GM10266 (cell line): ENCODE data around the gene CDIPT.

Experiments
- DNase-seq: peaks from one replicate; pipeline ENCODE4 v3.0.0; 2012; ENCODE audit errors: extremely low spot score
- CTCF ChIP-seq: IDR thresholded peaks from 2 replicates; pipeline ENCODE4 v1.5.1; 2012; ENCODE audit warnings: mild to moderate bottlenecking, low read depth; ENCODE audit not compliant: control insufficient read depth, insufficient read depth; ENCODE audit errors: missing control alignments

The CDIPT gene

GRCh38 chr16:29857133-29857760, 5.8 kb downstream of the CDIPT start:
- no peak for DNase-seq
- no peak for TF ChIP-seq CTCF

GRCh38 chr16:29854520-29855100, 8.4 kb downstream of the CDIPT start:
- DNase-seq, result no peak
- TF ChIP-seq CTCF, result no peak

- no peak for TF ChIP-seq CTCF
- no peak for DNase-seq
Observed at GRCh38 chr16:29852654-29853053, 10.4 kb downstream of the CDIPT start.

GRCh38 chr16:29850998-29851397, 12.0 kb downstream of the CDIPT start:
- no peak for DNase-seq
- no peak for TF ChIP-seq CTCF

- no peak for DNase-seq
- TF ChIP-seq CTCF, result no peak
Observed at GRCh38 chr16:29849505-29849904, 13.5 kb downstream of the CDIPT start.

- DNase-seq, result peak; percentile 83
- TF ChIP-seq CTCF, result peak; percentile 93
Observed at GRCh38 chr16:29848420-29849297, 14.4 kb downstream of the CDIPT start.

- TF ChIP-seq CTCF, result no peak
- DNase-seq, result no peak
Observed at GRCh38 chr16:29845656-29846055, 17.4 kb downstream of the CDIPT start.
